Activated naive CD8-positive, alpha-beta T cell treated with anti-CD3 and anti-CD28 coated beads, Interleukin-2, amount 50 U/mL, for 24 hours (primary cell): Measurements from ENCODE around the gene CHMP4B.
A peak's percentile ranks its signal among the peaks of the same experiment; 100 is the strongest.

ENCODE experiments used
- ATAC-seq: fragments of 150-1000 bp; cut with Tn5 transposase; one replicate; pipeline ENCODE4 v1.10.0; 2021
- DNase-seq: peaks from one replicate; pipeline ENCODE4 v3.0.0; 2021
- H3K27ac Mint-ChIP-seq: one replicate; pipeline ENCODE4 v1.8.0; 2021; ENCODE audit warnings: mild to moderate bottlenecking, mixed read lengths
- H3K27me3 Mint-ChIP-seq: one replicate; pipeline ENCODE4 v1.8.0; 2021; ENCODE audit warnings: mixed read lengths
- H3K36me3 Mint-ChIP-seq: one replicate; pipeline ENCODE4 v1.8.0; 2021; ENCODE audit warnings: low read depth, mixed read lengths
- H3K4me1 Mint-ChIP-seq: one replicate; pipeline ENCODE4 v1.8.0; 2021; ENCODE audit warnings: mixed read lengths
- H3K4me3 Mint-ChIP-seq: one replicate; pipeline ENCODE4 v1.8.0; 2021; ENCODE audit warnings: mild to moderate bottlenecking, moderate library complexity, mixed read lengths
- H3K9me3 Mint-ChIP-seq: one replicate; pipeline ENCODE4 v1.8.0; 2021; ENCODE audit warnings: mixed read lengths

CHMP4B gene, protein sequence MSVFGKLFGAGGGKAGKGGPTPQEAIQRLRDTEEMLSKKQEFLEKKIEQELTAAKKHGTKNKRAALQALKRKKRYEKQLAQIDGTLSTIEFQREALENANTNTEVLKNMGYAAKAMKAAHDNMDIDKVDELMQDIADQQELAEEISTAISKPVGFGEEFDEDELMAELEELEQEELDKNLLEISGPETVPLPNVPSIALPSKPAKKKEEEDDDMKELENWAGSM

DNA sequence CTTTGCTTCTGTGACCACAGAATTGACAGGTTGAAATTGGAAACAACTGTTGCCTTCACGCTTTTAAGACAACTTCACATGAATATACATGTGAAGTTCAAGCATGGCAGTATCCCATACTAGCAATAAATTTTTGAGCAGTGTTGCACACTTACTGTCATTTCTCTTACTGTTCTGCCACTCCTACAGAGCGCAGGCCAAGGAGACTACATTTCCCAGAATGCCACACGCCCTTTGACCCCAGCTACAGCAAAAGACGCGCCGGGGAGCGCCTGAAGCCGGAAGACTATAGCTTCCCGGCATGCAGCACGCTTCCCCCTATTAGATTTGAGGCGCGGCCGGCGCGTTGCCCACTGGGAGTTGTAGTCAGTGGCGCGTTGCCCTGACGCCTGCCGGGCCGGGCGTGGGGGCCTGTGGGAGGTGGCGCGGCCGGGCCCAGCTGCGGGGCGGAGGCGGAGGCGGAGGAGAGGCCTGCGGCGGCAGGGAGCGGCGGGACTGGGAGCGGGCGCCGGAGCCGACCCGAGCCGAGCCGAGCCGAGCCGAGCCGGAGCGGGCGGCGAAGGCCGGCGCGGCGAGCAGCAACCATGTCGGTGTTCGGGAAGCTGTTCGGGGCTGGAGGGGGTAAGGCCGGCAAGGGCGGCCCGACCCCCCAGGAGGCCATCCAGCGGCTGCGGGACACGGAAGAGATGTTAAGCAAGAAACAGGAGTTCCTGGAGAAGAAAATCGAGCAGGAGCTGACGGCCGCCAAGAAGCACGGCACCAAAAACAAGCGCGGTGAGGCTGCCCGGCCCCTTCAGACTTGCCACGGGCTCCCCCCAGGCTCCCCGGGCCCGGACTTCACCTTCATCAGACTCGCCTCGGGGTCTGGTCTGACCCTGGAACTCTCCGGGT, at the start of gene CHMP4B:
Gene CHMP4B (plus strand): TSS at position 464 of the 891 bp plus-strand sequence. CDS start 121 bp downstream, at position 585.
- ATAC-seq (peak; percentile 97), DNase-seq (peak; percentile 97)
- H3K27ac Mint-ChIP-seq, result peak within 1 kb of the TSS; percentile 98
- H3K4me1 Mint-ChIP-seq, result peaks cover 41% of the 10 kb centered on the region
- peaks cover 31% of the 10 kb centered on the region for H3K36me3 Mint-ChIP-seq
- H3K27me3 Mint-ChIP-seq, result no peaks in the 10 kb centered on the region
- H3K9me3 Mint-ChIP-seq, result no peaks in the 10 kb centered on the region
- H3K4me3 Mint-ChIP-seq, result peak within 1 kb of the TSS; percentile 99

DNA sequence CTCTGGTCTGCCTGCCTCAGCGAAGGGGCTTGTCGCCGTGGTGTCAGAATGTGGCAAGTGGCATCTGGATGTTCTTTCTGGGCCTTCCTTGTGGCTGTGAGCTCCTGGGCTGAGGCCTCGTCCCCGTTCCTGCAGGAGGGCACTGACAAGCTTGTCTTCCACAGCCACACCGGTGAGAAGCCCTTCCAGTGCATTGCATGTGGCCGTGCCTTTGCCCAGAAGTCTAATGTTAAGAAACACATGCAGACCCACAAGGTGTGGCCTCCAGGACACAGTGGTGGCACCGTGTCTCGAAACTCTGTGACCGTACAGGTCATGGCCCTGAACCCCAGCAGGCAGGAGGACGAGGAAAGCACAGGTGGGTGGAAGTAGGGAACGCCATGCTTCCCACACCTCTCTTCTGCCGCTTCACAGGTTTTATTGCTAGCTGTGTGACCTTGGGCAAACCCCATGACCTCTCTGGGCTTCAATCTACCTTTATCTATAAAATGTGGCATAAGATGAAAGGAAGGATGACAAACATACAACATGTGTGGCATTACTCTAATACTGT, 49.4 kb upstream of the CHMP4B start:
- H3K27ac Mint-ChIP-seq, result no peak overlapping the region
- no peaks in the 10 kb centered on the region for H3K27me3 Mint-ChIP-seq
- no peak for ATAC-seq
- no peak for DNase-seq
- peaks cover 5% of the 10 kb centered on the region for H3K9me3 Mint-ChIP-seq
- no peak overlapping the region for H3K4me3 Mint-ChIP-seq
- H3K36me3 Mint-ChIP-seq, result peaks cover 15% of the 10 kb centered on the region
- no peaks in the 10 kb centered on the region for H3K4me1 Mint-ChIP-seq

DNA sequence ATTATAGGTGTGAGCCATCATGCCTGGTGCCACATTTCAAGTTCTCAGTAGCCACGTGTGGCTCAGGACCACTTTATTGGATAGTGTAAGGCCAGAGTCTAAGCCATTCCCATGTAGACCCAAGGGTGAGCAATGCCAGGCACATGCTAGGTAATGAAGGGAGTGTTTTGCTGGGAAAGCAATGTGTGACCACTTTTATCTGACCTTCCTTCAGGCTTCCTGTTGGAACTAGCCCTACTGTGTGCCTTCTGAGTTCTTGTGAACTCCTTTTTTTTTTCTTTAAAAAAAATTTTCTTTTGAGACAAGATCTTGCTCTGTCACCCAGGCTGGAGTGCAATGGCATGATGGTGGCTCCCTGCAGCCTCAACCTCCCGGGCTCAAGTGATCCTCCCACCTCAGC, 46.0 kb upstream of the CHMP4B start:
- Mint-ChIP-seq H3K27me3 (no peaks in the 10 kb centered on the region), H3K36me3 (peaks cover 13% of the 10 kb centered on the region), H3K27ac (no peak overlapping the region), H3K9me3 (no peaks in the 10 kb centered on the region), H3K4me3 (no peak overlapping the region), H3K4me1 (no peaks in the 10 kb centered on the region)
- DNase-seq, result no peak
- no peak for ATAC-seq

DNA sequence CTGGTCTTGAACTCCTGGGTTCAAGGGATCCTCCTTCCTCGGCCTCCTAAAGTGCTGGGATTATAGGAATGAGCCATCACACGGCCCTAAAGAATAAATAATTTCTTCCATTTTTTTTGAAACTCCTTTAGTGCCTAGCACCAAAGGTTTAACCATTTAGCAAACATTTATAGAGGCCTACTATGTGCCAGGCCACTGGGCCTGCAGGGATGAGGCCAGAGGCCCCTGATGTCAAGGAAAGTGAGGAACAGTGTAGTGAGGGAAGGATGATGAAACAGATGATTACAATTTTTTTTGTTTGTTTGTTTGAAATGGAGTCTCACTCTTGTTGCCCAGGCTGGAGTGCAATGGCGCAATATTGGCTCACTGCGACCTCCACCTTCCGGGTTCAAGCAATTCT, 45.6 kb upstream of the CHMP4B start:
- peaks cover 16% of the 10 kb centered on the region for H3K36me3 Mint-ChIP-seq
- no peak overlapping the region for H3K4me3 Mint-ChIP-seq
- H3K27me3 Mint-ChIP-seq, result no peaks in the 10 kb centered on the region
- DNase-seq (no peak), ATAC-seq (no peak)
- H3K27ac Mint-ChIP-seq, result no peak overlapping the region
- H3K4me1 Mint-ChIP-seq, result no peaks in the 10 kb centered on the region
- no peaks in the 10 kb centered on the region for H3K9me3 Mint-ChIP-seq

DNA sequence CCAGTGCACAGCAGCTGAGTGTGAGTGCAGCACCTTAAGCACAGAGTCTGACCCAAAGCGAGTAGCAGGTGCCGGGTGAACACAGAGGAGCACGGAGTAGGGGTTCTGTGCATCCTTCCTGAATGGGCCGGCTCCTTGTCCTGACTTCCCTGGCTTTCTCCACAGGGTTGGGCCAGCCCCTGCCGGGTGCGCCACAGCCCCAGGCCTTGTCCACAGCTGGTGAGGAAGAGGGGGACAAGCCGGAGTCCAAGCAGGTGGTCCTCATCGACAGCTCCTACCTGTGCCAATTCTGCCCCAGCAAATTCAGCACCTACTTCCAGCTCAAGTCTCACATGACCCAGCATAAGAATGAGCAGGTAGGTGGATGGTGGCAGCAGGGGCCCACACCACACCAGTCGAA, 44.5 kb upstream of the CHMP4B start:
- no peaks in the 10 kb centered on the region for H3K4me1 Mint-ChIP-seq
- peaks cover 16% of the 10 kb centered on the region for H3K36me3 Mint-ChIP-seq
- H3K9me3 Mint-ChIP-seq, result no peaks in the 10 kb centered on the region
- ATAC-seq (no peak), DNase-seq (no peak)
- H3K27ac Mint-ChIP-seq, result no peak overlapping the region
- no peaks in the 10 kb centered on the region for H3K27me3 Mint-ChIP-seq
- H3K4me3 Mint-ChIP-seq, result no peak overlapping the region

DNA sequence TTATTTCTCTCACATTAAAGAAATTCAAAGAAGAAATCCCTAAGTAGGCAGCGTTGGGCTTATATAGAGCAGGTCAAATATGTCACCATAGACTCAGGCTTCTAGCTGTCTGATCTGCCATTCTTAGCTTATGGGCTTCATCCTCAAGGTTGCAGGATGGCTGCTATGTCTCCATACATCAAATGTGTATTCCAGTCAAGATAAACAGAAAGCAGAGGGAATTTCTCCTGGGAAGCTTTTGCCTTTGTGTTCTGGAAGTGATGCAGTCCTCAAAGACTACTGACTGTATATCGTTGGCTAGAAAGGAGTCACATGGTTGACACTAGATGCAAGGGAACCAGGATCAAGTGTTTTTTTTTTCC, 43.4 kb upstream of the CHMP4B start:
- DNase-seq, result no peak
- Mint-ChIP-seq H3K36me3 (peaks cover 20% of the 10 kb centered on the region), H3K27ac (no peak overlapping the region), H3K4me1 (peaks cover 4% of the 10 kb centered on the region), H3K27me3 (no peaks in the 10 kb centered on the region), H3K4me3 (no peak overlapping the region), H3K9me3 (no peaks in the 10 kb centered on the region)
- ATAC-seq, result no peak

DNA sequence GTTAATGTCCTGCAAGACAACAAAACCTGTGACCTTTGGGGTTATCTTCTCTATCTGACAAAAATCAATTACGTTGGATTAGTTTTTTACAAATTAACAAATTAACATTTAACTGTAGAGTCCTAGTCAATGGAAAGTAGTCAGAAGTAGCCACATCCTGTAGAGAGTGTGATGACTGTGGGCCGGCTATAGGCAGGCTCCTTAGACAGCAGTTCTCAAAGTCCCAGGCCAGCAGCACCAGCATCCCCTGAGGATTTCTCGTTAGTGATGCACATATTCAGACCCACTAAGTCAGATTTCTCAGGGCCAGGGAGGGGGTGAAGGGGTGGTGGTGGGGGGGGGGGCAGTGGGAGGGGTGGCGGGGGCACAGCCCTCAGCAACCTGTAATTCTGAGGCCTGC, 42.1 kb upstream of the CHMP4B start:
- no peak for ATAC-seq
- no peak overlapping the region for H3K27ac Mint-ChIP-seq
- H3K9me3 Mint-ChIP-seq, result no peaks in the 10 kb centered on the region
- H3K4me3 Mint-ChIP-seq, result no peak overlapping the region
- no peak for DNase-seq
- peaks cover 14% of the 10 kb centered on the region for H3K4me1 Mint-ChIP-seq
- H3K27me3 Mint-ChIP-seq, result no peaks in the 10 kb centered on the region
- peaks cover 17% of the 10 kb centered on the region for H3K36me3 Mint-ChIP-seq

DNA sequence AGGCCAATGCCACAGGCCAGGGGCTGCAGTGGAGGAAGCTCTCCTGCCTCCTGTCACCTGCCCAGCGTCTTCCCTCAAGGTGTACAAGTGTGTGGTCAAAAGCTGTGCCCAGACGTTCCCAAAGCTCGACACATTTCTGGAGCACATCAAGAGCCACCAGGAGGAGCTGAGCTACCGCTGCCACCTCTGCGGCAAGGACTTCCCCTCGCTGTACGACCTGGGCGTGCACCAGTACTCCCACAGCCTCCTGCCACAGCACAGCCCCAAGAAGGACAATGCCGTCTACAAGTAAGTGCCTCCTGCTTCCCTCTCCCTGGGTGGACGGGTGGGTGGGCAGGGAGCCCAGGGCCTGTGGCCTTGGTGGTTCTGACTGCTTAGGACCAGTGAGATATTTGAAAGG, 41.1 kb upstream of the CHMP4B start:
- Mint-ChIP-seq H3K9me3 (no peaks in the 10 kb centered on the region), H3K36me3 (peaks cover 19% of the 10 kb centered on the region), H3K27ac (no peak overlapping the region), H3K4me3 (no peak overlapping the region), H3K27me3 (no peaks in the 10 kb centered on the region), H3K4me1 (peaks cover 21% of the 10 kb centered on the region)
- DNase-seq (no peak), ATAC-seq (no peak)

DNA sequence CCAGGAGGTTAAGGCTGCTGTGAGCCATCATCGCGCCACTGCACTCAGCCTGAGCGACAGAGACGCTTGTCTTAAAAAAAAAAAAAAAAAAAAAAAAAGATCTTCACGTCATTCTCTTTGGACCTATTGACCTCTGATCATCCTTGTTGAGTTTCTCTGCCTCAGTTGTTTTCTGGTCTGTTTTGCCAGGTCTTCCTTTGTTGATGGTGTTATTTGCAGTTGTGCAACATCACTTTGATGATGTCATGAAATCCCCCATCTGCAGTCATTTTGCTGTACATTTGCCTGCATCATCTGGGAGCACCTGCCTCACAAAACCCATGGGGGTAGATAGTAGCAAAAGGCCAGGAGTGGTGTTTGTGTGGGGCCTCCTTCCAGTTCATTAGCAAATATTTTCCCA, 39.2 kb upstream of the CHMP4B start:
- ATAC-seq (no peak), DNase-seq (no peak)
- no peaks in the 10 kb centered on the region for H3K9me3 Mint-ChIP-seq
- no peaks in the 10 kb centered on the region for H3K27me3 Mint-ChIP-seq
- H3K36me3 Mint-ChIP-seq, result peaks cover 16% of the 10 kb centered on the region
- H3K4me1 Mint-ChIP-seq, result peaks cover 21% of the 10 kb centered on the region
- no peak overlapping the region for H3K27ac Mint-ChIP-seq
- no peak overlapping the region for H3K4me3 Mint-ChIP-seq

DNA sequence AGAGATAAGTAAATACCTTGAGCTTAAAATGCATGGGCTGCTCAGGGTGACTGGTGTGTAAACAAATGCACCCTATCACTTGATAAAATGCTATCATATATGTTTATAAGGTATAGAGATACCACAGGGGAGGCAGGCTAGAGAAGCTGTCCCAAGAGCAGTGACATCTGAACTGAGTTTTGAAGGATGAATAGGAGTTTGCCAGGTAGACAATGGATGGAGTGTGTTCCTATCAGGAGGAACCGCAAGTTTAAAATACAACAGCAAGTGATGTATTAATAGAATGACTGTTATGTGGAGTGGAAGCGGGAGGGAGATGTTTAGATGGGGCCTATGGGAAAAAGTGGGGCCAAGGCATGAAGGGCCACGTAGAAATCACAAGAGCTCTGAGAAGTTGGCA, 38.7 kb upstream of the CHMP4B start:
- Mint-ChIP-seq H3K27me3 (no peaks in the 10 kb centered on the region), H3K27ac (peak overlapping the region; percentile 5), H3K9me3 (no peaks in the 10 kb centered on the region), H3K36me3 (peaks cover 16% of the 10 kb centered on the region), H3K4me1 (peaks cover 21% of the 10 kb centered on the region), H3K4me3 (no peak overlapping the region)
- no peak for DNase-seq
- no peak for ATAC-seq

DNA sequence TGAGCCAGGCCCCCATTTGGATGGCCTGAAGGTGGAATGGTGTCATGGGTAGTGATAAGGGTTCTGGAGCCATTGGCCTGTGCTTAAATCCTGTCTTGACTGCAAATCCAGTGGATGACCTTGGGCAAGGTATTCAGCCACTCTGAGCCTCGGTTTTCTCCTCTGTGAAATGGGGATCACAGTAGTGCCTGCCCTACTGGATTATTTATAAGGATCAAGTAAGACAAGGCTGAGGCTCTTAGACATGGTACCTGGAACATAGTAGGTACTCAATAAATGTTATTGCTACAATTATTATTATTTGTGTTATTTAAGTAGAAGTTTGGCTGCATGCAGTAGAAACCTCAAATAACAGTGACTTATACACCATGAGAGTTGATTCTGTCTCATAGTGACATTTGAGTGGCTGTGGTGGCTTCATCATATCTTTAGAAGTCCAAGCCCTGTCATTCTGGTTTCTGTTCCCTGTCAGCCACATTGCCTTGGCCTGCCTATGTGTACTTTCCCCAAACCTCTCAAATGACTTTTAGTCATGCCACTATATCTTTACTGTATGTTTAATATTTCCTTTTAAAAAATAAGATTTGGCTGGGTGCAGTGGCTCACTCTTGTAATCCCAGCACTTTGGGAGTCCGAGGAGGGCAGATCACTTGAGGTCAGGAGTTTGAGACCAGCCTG, 37.6 kb upstream of the CHMP4B start:
- H3K9me3 Mint-ChIP-seq, result no peaks in the 10 kb centered on the region
- peak; percentile 22 for DNase-seq
- H3K27ac Mint-ChIP-seq, result peak overlapping the region; percentile 56
- H3K36me3 Mint-ChIP-seq, result peaks cover 16% of the 10 kb centered on the region
- ATAC-seq, result peak; percentile 96
- H3K4me3 Mint-ChIP-seq, result no peak overlapping the region
- H3K4me1 Mint-ChIP-seq, result peaks cover 31% of the 10 kb centered on the region
- H3K27me3 Mint-ChIP-seq, result no peaks in the 10 kb centered on the region

DNA sequence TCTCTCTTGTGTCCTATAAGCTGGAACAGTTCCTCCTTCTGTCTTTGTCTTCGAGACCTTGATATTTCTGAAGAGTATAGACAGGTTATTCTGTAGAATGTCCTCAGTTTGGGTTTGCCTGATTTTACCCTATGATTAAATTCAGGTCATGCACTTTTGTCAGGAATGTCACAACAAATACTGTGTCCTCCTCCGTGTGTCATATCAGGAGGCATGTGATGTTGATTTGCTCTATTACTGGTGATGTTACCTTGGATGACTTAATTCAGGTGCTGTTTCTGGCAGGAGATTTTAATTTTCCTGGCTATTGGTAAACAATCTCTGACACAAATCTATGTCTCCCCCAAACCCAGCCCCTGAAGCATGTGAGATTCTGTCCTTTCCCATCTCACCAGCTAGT, 33.3 kb upstream of the CHMP4B start:
- Mint-ChIP-seq H3K27ac (peak overlapping the region; percentile 30), H3K4me3 (no peak overlapping the region), H3K36me3 (peaks cover 6% of the 10 kb centered on the region), H3K9me3 (no peaks in the 10 kb centered on the region), H3K27me3 (no peaks in the 10 kb centered on the region), H3K4me1 (peaks cover 38% of the 10 kb centered on the region)
- ATAC-seq, result no peak
- no peak for DNase-seq

DNA sequence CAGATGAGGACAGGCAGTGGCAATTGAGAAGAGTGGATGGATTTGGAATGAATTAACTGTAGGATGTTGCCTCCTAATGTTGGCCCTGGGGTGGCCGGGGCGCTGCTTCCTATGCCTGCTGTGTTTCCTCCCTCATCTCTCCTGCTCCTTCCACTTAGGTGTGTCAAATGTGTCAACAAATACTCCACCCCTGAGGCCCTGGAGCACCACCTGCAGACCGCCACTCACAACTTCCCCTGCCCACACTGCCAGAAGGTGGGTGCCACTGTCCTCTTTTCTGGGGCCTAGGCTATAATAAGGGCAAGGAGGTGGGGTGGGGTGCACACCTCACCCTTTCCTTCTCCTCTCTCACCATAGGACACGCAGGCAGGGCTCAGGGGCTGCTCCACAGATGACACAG, 30.0 kb upstream of the CHMP4B start:
- no peak for ATAC-seq
- H3K36me3 Mint-ChIP-seq, result peaks cover 5% of the 10 kb centered on the region
- no peak overlapping the region for H3K4me3 Mint-ChIP-seq
- no peak for DNase-seq
- H3K27ac Mint-ChIP-seq, result no peak overlapping the region
- no peaks in the 10 kb centered on the region for H3K9me3 Mint-ChIP-seq
- no peaks in the 10 kb centered on the region for H3K27me3 Mint-ChIP-seq
- peaks cover 25% of the 10 kb centered on the region for H3K4me1 Mint-ChIP-seq

DNA sequence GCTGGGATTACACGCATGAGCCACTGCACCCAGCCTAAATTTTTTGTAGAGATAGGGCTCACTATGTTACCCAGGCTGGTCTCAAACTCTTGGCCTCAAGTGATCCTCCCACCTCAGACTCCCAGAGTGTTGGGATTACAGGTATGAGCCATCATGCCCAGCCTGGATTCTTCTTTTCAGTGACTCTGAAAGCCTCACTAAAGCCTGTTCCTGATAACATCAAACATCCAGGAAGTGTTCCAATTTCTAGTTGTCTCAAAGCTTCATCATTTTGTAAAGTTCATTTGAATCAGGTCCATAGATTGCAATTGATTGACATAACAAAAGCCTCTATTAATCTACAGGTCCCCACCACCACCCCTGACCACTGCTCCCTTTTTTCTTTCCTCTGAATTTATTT, 29.2 kb upstream of the CHMP4B start:
- DNase-seq, result no peak
- Mint-ChIP-seq H3K36me3 (peaks cover 5% of the 10 kb centered on the region), H3K27ac (no peak overlapping the region), H3K4me3 (no peak overlapping the region), H3K27me3 (no peaks in the 10 kb centered on the region), H3K9me3 (no peaks in the 10 kb centered on the region), H3K4me1 (peaks cover 28% of the 10 kb centered on the region)
- ATAC-seq, result no peak

DNA sequence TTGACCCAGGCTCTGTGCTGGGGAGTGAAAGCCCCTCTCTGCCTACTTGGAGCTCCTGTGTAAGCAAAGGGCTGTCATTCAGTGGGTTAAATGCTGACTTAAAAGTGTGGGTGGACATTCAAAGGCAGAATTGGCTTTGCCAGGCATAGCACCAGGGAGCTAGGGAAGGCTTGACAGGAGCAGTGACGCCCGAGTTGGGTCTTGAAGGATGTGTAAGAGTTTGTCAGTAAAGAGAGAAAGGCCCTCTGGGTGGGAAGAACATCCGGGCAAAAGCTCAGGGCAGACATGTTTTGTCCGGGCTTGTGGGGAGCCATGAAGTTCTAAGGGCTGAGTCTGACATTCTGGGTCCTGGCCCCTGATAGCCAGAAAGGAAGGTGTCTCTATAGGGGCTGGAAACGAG, 27.9 kb upstream of the CHMP4B start:
- H3K27me3 Mint-ChIP-seq, result no peaks in the 10 kb centered on the region
- ATAC-seq (no peak), DNase-seq (no peak)
- H3K9me3 Mint-ChIP-seq, result no peaks in the 10 kb centered on the region
- H3K4me1 Mint-ChIP-seq, result peaks cover 24% of the 10 kb centered on the region
- H3K36me3 Mint-ChIP-seq, result peaks cover 2% of the 10 kb centered on the region
- no peak overlapping the region for H3K27ac Mint-ChIP-seq
- no peak overlapping the region for H3K4me3 Mint-ChIP-seq
